CD4-positive, alpha-beta T cell (primary cell): ENCODE results near the gene HSDL2. TPM values are rescaled to one million over a fixed set of nuclear protein-coding genes. Genes with fewer than 3 reads are reported as not detected.

Experiments
- ATAC-seq: fragments of 200-7000 bp; cut with Tn5 transposase; one replicate; pipeline ENCODE4 v1.10.0; 2022; ENCODE audit warnings: mild to moderate bottlenecking; ENCODE audit not compliant: poor library complexity
- CTCF ChIA-PET: fragments of 350-600 bp; sonication (Branson Sonifier 250); formaldehyde crosslinking; loops from one replicate; lab custom pipeline; 2021; ENCODE audit warnings: antibody characterized with exemption, inconsistent platforms; lab: Charles Lee
- POLR2A ChIA-PET: fragments of 350-600 bp; sonication (Branson Sonifier 250); formaldehyde crosslinking; loops from one replicate; lab custom pipeline; 2021; ENCODE audit warnings: antibody characterized with exemption, inconsistent platforms; lab: Charles Lee
- DNase-seq, 14 experiments: peaks; one replicate each; pipeline ENCODE4 v3.0.0-alpha.2; 2013 to 2020; ENCODE audit warnings: mixed read lengths in 2 of 14
- H3K27ac ChIP-seq, 2 donors: one replicate each; pipeline versions ENCODE4 v1.5.1 to v1.7.0; 2013; ENCODE audit warnings: low read length in 2 of 2, low read depth in 1 of 2, mild to moderate bottlenecking in 1 of 2
- H3K27me3 ChIP-seq, 2 experiments: 1 replicate in 1 of 2; 2 replicates in 1 of 2; pipeline versions ENCODE4 v1.6.1 to v1.7.0; 2013; ENCODE audit warnings: low read length in 2 of 2, control low read depth in 1 of 2, mild to moderate bottlenecking in 1 of 2, moderate library complexity in 1 of 2; ENCODE audit not compliant: insufficient read depth in 2 of 2, control insufficient read depth in 1 of 2
- H3K36me3 ChIP-seq: one replicate; pipeline ENCODE4 v1.6.1; 2013; ENCODE audit warnings: low read length, control low read depth; ENCODE audit not compliant: insufficient read depth
- H3K4me1 ChIP-seq: one replicate; pipeline ENCODE4 v1.6.1; 2013; ENCODE audit warnings: low read length, control low read depth; ENCODE audit not compliant: insufficient read depth
- H3K4me3 ChIP-seq: one replicate; pipeline ENCODE4 v1.5.1; 2013; ENCODE audit warnings: mild to moderate bottlenecking, low read length, moderate library complexity
- H3K9me3 ChIP-seq, 2 experiments: 1 replicate in 1 of 2; 2 replicates in 1 of 2; pipeline versions ENCODE4 v1.6.1 to v1.7.0; 2013; ENCODE audit warnings: low read length in 2 of 2, mild to moderate bottlenecking in 2 of 2, control low read depth in 1 of 2, moderate library complexity in 1 of 2; ENCODE audit not compliant: control insufficient read depth in 1 of 2, insufficient read depth in 1 of 2
- H3K27ac Mint-ChIP-seq: one replicate; pipeline ENCODE4 v1.8.0; 2020; ENCODE audit warnings: mixed read lengths
- H3K27me3 Mint-ChIP-seq: one replicate; pipeline ENCODE4 v1.8.0; 2021; ENCODE audit warnings: mixed read lengths
- H3K36me3 Mint-ChIP-seq: one replicate; pipeline ENCODE4 v1.8.0; 2021; ENCODE audit warnings: low read depth, mixed read lengths
- H3K4me1 Mint-ChIP-seq: one replicate; pipeline ENCODE4 v1.8.0; 2021; ENCODE audit warnings: low read depth, mixed read lengths
- H3K4me3 Mint-ChIP-seq: one replicate; pipeline ENCODE4 v1.8.0; 2020; ENCODE audit warnings: mild to moderate bottlenecking, mixed read lengths
- H3K9me3 Mint-ChIP-seq: one replicate; pipeline ENCODE4 v1.8.0; 2020; ENCODE audit warnings: mixed read lengths
- intact Hi-C, 2 experiments: fragments of 100-400 bp; cut with DNase I in 1 of 2; cut with micrococcal nuclease in 1 of 2; formaldehyde crosslinking; loops; one replicate each; pipeline versions ENCODE4 v1.15.1 to v1.9.0; 2023 to 2025; cut with DNase I, micrococcal nuclease
- total RNA-seq, 174 experiments: library from RNA in 2 of 174; stranded (reverse) in 2 of 174; gene quantifications; one replicate each; pipeline ENCODE4 v1.2.3 and lab custom pipeline; 2021 to 2026
- TF ChIP-seq, protein P1 (sequence below): fragments of 200-600 bp; IDR thresholded peaks from one replicate; pipeline ENCODE4 v1.8.0; 2022; ENCODE audit warnings: antibody characterized with exemption, mild to moderate bottlenecking

Gene HSDL2
- total RNA-seq, 2 experiments from 2014 or later, result 3.8 to 4.9 TPM

DNA sequence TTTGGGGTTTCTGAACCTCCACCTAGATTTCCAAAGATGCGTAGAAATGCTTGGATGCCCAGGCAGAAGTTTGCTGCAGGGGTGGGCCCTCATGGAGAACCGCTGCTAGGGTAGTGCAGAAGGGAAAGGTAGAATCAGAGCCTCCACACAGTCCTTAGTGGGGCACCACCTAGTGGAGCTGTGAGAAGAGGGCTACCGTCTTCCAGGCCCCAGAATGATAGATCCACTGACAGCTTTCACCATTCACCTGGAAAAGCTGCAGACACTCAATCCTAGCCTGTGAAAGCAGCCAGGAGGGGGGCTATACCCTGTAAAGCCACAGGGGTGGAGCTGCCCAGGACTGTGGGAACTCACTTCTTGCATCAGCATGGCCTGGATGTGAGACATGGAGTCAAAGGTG is 13.3 kb upstream of the HSDL2 start:
- intact Hi-C loops, result loop anchor here in 1 of 2 experiments (10.0 kb wide), 1 partner anchor 428 kb away; no protein-coding TSS in a partner anchor
- ChIA-PET POLR2A (interaction anchor here (0.7 to 1.4 kb wide), 2 partner anchors 12 to 231 kb away, joined by 3 to 8 read pairs; partner anchors contain the start of gene HSDL2), CTCF (no interaction called here)
- Histone ChIP-seq H3K27ac (no peak overlapping the region), H3K36me3 (no peaks in the 10 kb centered on the region), H3K9me3 (peaks cover 11 to 17% of the 10 kb centered on the region in 2 experiments), H3K27me3 (no peaks in the 10 kb centered on the region), H3K4me3 (no peak overlapping the region), H3K4me1 (no peaks in the 10 kb centered on the region)
- DNase-seq, result no peak
- Mint-ChIP-seq H3K9me3 (peaks cover 16% of the 10 kb centered on the region), H3K4me3 (no peak overlapping the region), H3K27ac (no peak overlapping the region), H3K4me1 (peaks cover 3% of the 10 kb centered on the region), H3K27me3 (no peaks in the 10 kb centered on the region), H3K36me3 (no peaks in the 10 kb centered on the region)
- no peak for ATAC-seq
- TF ChIP-seq, protein P1, sequence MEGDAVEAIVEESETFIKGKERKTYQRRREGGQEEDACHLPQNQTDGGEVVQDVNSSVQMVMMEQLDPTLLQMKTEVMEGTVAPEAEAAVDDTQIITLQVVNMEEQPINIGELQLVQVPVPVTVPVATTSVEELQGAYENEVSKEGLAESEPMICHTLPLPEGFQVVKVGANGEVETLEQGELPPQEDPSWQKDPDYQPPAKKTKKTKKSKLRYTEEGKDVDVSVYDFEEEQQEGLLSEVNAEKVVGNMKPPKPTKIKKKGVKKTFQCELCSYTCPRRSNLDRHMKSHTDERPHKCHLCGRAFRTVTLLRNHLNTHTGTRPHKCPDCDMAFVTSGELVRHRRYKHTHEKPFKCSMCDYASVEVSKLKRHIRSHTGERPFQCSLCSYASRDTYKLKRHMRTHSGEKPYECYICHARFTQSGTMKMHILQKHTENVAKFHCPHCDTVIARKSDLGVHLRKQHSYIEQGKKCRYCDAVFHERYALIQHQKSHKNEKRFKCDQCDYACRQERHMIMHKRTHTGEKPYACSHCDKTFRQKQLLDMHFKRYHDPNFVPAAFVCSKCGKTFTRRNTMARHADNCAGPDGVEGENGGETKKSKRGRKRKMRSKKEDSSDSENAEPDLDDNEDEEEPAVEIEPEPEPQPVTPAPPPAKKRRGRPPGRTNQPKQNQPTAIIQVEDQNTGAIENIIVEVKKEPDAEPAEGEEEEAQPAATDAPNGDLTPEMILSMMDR, result no peak

DNA sequence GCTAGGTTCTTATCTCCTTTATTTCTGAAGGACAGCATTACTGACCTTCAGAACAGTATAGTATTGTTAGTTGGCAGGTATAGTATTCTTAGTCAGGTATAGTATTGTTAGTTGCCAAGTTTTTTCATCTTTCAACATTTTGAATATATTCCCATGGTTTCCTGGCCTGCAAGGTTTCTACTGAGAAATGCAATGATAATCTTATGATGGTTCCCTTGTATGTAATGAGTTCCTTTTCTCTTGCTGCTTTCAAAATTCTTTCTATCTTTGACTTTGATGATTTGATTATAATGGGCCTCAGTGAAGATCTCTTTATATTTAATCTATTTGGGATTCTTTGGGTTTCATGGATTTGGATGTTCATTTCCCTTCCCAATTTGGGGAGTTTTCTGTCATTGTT is 12.4 kb upstream of the HSDL2 start:
- Histone ChIP-seq H3K36me3 (no peaks in the 10 kb centered on the region), H3K27ac (no peak overlapping the region), H3K4me1 (no peaks in the 10 kb centered on the region), H3K27me3 (no peaks in the 10 kb centered on the region), H3K4me3 (no peak overlapping the region), H3K9me3 (peaks cover 11 to 17% of the 10 kb centered on the region in 2 experiments)
- no peaks in the 10 kb centered on the region for H3K4me1 Mint-ChIP-seq
- TF ChIP-seq, protein P1, result no peak
- H3K27ac Mint-ChIP-seq, result no peak overlapping the region
- ATAC-seq, result no peak
- no peaks in the 10 kb centered on the region for H3K27me3 Mint-ChIP-seq
- POLR2A ChIA-PET, result interaction anchor here (1.4 kb wide), 1 partner anchor 11 kb away, joined by 8 read pairs; the partner anchor contains the start of gene HSDL2
- CTCF ChIA-PET, result no interaction called here
- no peaks in the 10 kb centered on the region for H3K36me3 Mint-ChIP-seq
- H3K4me3 Mint-ChIP-seq, result no peak overlapping the region
- no peak for DNase-seq
- intact Hi-C loops, result loop anchor here in 1 of 2 experiments (10.0 kb wide), 1 partner anchor 427 kb away; no protein-coding TSS in a partner anchor
- peaks cover 16% of the 10 kb centered on the region for H3K9me3 Mint-ChIP-seq

DNA sequence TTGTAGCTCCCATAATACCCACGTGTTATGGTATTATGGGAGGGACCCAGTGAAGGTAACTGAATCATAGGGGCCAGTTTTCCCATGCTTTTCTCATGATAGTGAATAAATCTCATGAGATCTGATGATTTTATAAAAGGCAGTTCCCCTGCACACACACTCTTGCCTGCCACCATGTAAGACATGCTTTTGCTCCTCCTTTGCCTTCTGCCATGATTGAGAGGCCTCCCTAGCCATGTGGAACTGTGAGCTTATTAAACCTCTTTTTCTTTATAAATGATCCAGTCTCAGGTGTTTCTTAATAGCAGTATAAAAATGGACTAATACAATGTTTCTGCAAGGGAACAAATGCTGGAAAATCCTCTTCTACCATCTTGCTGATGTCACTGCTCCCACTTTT is 10.1 kb upstream of the HSDL2 start:
- no peak overlapping the region for H3K27ac Mint-ChIP-seq
- H3K36me3 ChIP-seq, result no peaks in the 10 kb centered on the region
- CTCF ChIA-PET, result no interaction called here
- H3K27me3 ChIP-seq, result no peaks in the 10 kb centered on the region
- H3K4me1 ChIP-seq, result peaks cover 3% of the 10 kb centered on the region
- peaks cover 11 to 17% of the 10 kb centered on the region in 2 experiments for H3K9me3 ChIP-seq
- peaks cover 4% of the 10 kb centered on the region for H3K36me3 Mint-ChIP-seq
- POLR2A ChIA-PET, result interaction anchor here (1.4 kb wide), 1 partner anchor 10 kb away, joined by 4 read pairs; the partner anchor contains the start of gene HSDL2
- ATAC-seq, result no peak
- no peaks in the 10 kb centered on the region for H3K4me1 Mint-ChIP-seq
- intact Hi-C loops, result loop anchor here in 1 of 2 experiments (10.0 kb wide), 1 partner anchor 425 kb away; no protein-coding TSS in a partner anchor
- TF ChIP-seq, protein P1, result no peak
- no peaks in the 10 kb centered on the region for H3K27me3 Mint-ChIP-seq
- no peak for DNase-seq
- no peak overlapping the region for H3K4me3 ChIP-seq
- peaks cover 18% of the 10 kb centered on the region for H3K9me3 Mint-ChIP-seq
- H3K4me3 Mint-ChIP-seq, result no peak overlapping the region
- no peak overlapping the region for H3K27ac ChIP-seq
